GM18520 (cell line): ENCODE data around the gene RNF144A.

ENCODE experiments used
- ATAC-seq: cut with Tn5 transposase; IDR thresholded peaks from one replicate; pipeline ENCODE4 v1.9.1; 2021; ENCODE audit not compliant: unreplicated experiment

Gene RNF144A

GRCh38 chr2:7071916-7072556 lies 154.8 kb downstream of the RNF144A start:
- no peak for ATAC-seq

DNA sequence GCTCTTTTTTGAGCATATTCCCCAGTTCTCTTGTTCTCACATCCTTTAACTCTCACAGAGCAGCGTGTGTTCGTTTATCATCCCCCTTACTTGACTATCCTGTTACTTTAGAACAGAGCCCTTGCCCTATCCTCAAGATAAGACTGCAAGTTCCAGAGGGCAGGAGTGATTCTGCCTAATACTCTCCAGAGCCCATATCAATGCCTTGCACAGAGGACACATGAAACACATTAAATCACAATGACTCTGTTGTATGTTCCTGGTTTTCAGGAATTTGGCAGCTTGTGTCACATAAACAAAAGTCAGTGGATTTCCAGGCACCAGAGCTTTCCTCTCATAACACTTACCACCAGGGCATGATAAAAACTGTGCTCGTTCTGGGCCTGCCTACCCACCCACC lies 156.7 kb downstream of the RNF144A start:
- no peak for ATAC-seq

DNA sequence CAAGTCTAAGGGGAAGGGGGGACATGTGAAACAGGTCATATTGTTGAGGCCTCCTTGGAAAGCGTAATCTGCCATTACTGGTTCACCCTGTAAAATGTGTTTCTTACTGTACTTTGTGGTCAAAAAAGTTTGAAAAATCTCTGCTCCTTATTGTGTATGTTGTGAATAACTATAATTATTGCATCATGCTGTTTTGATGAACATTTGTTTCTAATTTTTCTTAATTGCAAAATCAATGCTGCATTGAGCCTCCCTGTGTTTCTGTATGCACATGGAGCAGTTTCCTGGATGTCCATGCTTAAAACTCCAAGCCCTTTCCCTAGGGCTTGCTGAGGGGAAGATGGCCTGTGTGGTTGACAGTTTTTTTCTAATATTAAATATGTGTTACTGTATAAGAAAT lies 158.6 kb downstream of the RNF144A start:
- ATAC-seq: no peak

GRCh38 chr2:7077660-7078267 lies 160.6 kb downstream of the RNF144A start:
- ATAC-seq: no peak

- no peak for ATAC-seq
Observed at GRCh38 chr2:7083580-7084509, 166.6 kb downstream of the RNF144A start.

DNA sequence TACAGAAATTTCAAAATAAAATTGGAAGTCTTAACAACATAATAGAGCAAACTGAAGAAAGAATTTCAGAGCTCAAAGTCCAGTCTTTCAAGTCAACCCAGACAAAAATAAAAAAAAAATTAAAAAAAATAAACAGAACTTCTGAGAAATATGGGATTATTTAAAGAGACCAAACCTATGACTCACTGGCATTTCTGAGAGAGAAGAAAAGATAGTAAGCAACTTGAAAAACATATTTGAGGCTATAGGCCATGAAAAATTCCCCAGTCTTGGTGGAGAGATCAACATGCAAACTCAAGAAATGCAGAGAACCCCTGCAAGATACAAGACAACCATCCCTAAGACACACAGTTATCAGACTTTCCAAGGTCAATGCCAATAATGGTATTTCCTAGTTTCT lies 167.4 kb downstream of the RNF144A start:
- ATAC-seq: no peak

DNA sequence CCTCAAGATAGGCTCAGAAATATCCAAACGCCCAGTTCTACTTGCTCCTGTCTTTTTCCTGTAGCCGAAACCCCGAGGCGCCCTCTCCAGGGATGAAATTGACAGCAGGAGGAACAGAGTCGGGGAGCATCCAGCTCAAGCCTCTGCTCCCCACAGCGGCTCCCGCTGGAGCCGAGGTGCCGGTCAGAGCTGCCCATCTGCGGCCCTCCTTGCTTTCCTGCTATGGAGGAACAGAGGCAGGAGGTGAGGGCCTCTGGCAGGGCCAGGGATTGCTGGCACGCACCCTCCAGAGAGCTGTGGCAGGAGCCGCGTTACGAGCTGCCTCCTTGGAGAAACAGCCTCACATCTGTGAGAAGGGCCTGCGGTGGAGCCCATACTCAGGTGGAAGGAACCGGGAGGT lies 172.1 kb downstream of the RNF144A start:
- ATAC-seq: no peak

- no peak for ATAC-seq
Observed at GRCh38 chr2:7089898-7090510, 172.8 kb downstream of the RNF144A start.

DNA sequence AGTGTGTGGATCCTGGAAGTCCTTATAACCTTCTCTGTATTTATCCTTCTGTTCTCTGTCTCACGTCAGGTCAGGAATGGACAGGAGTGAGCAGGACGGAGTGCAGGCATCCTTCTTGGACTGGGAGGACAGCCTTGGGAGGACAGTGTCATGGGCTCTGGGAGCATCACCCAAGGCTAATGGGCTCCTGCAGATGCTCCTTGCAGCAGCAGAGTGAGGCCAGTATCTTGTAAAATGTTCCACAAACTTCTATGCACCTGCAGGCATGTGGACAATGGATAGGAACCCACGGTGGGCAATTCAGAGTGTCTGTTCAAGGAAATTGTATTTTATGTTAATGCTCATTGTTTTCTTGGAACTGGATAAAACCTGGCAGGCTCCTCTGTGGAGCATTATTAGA lies 176.2 kb downstream of the RNF144A start:
- no peak for ATAC-seq
